Stomach (tissue), 4 donors: Measurements from ENCODE around the gene DYTN.

Experiments used
- CTCF ChIP-seq, 7 experiments: fragments of 450-650 bp in 4 of 7; fragments of 200-600 bp in 3 of 7; sonication (generic) in 3 of 7; IDR thresholded peaks; one replicate each; pipeline ENCODE4 v1.5.1; 2016 to 2019; ENCODE audit warnings: antibody characterized with exemption in 7 of 7, control low read depth in 2 of 7, mild to moderate bottlenecking in 1 of 7
- POLR2A ChIP-seq, 4 donors: fragments of 450-650 bp; IDR thresholded peaks; one replicate each; pipeline ENCODE4 v1.6.1; 2016; ENCODE audit warnings: antibody characterized with exemption in 4 of 4, control low read depth in 2 of 4, mild to moderate bottlenecking in 1 of 4, moderate library complexity in 1 of 4

GRCh38 chr2:206627632-206628031 is 90.6 kb downstream of the DYTN start:
- no peak for TF ChIP-seq POLR2A (IDR thresholded peaks at IDR 0.05)
- no peak for TF ChIP-seq CTCF (IDR thresholded peaks at IDR 0.05)
